ENCODE measurements around the gene SPANXN4. TPM values are rescaled to one million over a fixed set of nuclear protein-coding genes. Genes with fewer than 3 reads are reported as not detected.

Gene SPANXN4, protein sequence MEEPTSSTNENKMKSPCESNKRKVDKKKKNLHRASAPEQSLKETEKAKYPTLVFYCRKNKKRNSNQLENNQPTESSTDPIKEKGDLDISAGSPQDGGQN
- not detected in 2 replicates for total RNA-seq (2011; cell fraction: chromatin; rRNA removed; ENCODE audit: low replicate concordance)
- not detected in 2 replicates for total RNA-seq (2011; cell fraction: nucleolus; rRNA removed)
- not detected in 2 replicates for total RNA-seq (2011; cell fraction: nucleoplasm; rRNA removed)
- total RNA-seq (2014; rRNA removed): not detected in 2 replicates
- not detected in 2 replicates for total RNA-seq (2014; rRNA removed; fragmentation: Illumina TruSeq; extraction: Trizol)
- not detected in 2 replicates for total RNA-seq (2015; rRNA removed; fragmentation: Illumina TruSeq; extraction: Trizol)
- total RNA-seq (2021): not detected in 2 replicates
- not detected in 2 replicates for polyA plus RNA-seq (2011; rRNA removed)
- not detected in 2 replicates for polyA plus RNA-seq (2011; cell fraction: cytosol; rRNA removed)
- not detected in 2 replicates for polyA plus RNA-seq (2011; cell fraction: nucleus; rRNA removed)
- not detected in 2 replicates for polyA plus RNA-seq (2012)
- polyA plus RNA-seq (2014; fragmentation: Illumina TruSeq; extraction: Trizol): not detected in 2 replicates
- not detected for polyA plus RNA-seq (2014; fragmentation: Nextera tagmentation; extraction: Ambion mirVana)
- polyA plus RNA-seq (2014; rRNA removed): not detected in 2 replicates
- not detected in 2 replicates for polyA minus RNA-seq (2011; rRNA and poly(A)+ RNA removed)
- not detected in 2 replicates for polyA minus RNA-seq (2011; cell fraction: cytosol; rRNA and poly(A)+ RNA removed)
- not detected in 2 replicates for polyA minus RNA-seq (2011; cell fraction: nucleus; rRNA and poly(A)+ RNA removed)
- not detected for Bru-seq, nascent RNA
- BruChase-seq, experiment 1, labeled RNA remaining after a 2-hour chase: not detected
- not detected for BruChase-seq, experiment 2, labeled RNA remaining after a 6-hour chase
- long read RNA-seq, experiment 1: 0 reads
- long read RNA-seq, experiment 2: 0 reads
- long read RNA-seq, experiment 3: 0 reads

DNA sequence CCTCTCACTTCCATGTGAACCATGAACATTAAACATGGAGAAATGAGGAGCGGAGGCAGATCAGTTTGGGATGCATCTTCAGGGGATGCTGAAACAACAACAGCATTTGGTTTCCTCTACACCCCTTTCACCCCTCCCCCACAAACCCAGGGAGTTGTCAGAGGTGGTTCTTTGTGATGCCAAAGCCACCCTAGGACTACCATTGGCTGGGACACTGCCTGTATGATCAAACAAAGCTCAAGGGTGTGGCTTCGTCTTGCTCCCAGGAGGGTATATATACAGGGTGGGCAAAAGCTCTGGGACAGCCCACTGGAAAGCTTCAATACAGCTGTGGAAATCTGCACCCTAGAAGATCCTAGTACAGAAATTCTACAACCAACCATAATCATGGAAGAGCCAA lies at the start of gene SPANXN4:
Gene SPANXN4, plus strand, starts transcription at position 301 of the 400 bp plus-strand sequence. Its CDS starts 87 bp downstream, at position 388.
- no peak for FAIRE-seq
- H3K36me3 ChIP-seq (ENCODE audit: control insufficient read depth, insufficient read depth, low read length): no peaks in the 10 kb centered on the region
- ATAC-seq: no peak
- H3K27ac ChIP-seq (ENCODE audit: extremely low read depth, low read depth, low read length): no peak within 1 kb of the TSS
- H3K9me1 ChIP-seq (ENCODE audit: control insufficient read depth, insufficient read depth, low read length): no peaks in the 10 kb centered on the region
- no peaks in the 10 kb centered on the region for H4K20me1 ChIP-seq (replicated peaks; ENCODE audit: control insufficient read depth, insufficient read depth, low read length)
- H3K27me3 ChIP-seq (ENCODE audit: control insufficient read depth in 2 of 2, insufficient read depth in 2 of 2, low read length in 2 of 2): no peaks in the 10 kb centered on the region
- H3K79me2 ChIP-seq (ENCODE audit: control insufficient read depth, insufficient read depth, low read length): no peaks in the 10 kb centered on the region
- TF ChIP-seq RBM15 (IDR thresholded peaks at IDR 0.05; ENCODE audit: insufficient read depth, low read length): no peak
- no peak for TF ChIP-seq ARHGAP35 (IDR thresholded peaks at IDR 0.05; ENCODE audit: partially characterized antibody)
- TF ChIP-seq ATF7 (IDR thresholded peaks at IDR 0.05): no peak
- in situ Hi-C loops (cut with MboI): no loop called here
- no peak for DNase-seq (ENCODE audit: extremely low read depth in 1 of 4, low spot score in 3 of 4)
- H3K9ac ChIP-seq (ENCODE audit: insufficient read depth in 1 of 2, low read depth in 2 of 2, low read length in 2 of 2): no peak within 1 kb of the TSS
- 0% methylated on average over 2 of the region's 2 CpGs for WGBS (ENCODE audit: insufficient coverage, low coverage, missing lambda C conversion rate)
- no peak within 1 kb of the TSS for H3K4me2 ChIP-seq (ENCODE audit: insufficient read depth, low read length)
- H3K4me1 ChIP-seq (replicated peaks in 1 of 2; ENCODE audit: control insufficient read depth in 2 of 2, insufficient read depth in 2 of 2, low read length in 2 of 2): no peaks in the 10 kb centered on the region
- ChIA-PET POLR2A (no interaction called here), CTCF (ENCODE audit: low intra/inter-chr PET ratio) (no interaction called here)
- intact Hi-C loops (cut with micrococcal nuclease): no loop called here
- BruUV-seq (replicated peaks): no TSS peak
- no peak within 1 kb of the TSS for H3K4me3 ChIP-seq
- no peaks in the 10 kb centered on the region for H3K9me3 ChIP-seq (replicated peaks; ENCODE audit: control insufficient read depth, insufficient read depth, low read depth, low read length)
- no peak within 1 kb of the TSS for H2AFZ ChIP-seq (ENCODE audit: low read depth, low read length)

Data from K562 (cell line).